ENCODE data around the gene ERFE.

ERFE gene

DNA sequence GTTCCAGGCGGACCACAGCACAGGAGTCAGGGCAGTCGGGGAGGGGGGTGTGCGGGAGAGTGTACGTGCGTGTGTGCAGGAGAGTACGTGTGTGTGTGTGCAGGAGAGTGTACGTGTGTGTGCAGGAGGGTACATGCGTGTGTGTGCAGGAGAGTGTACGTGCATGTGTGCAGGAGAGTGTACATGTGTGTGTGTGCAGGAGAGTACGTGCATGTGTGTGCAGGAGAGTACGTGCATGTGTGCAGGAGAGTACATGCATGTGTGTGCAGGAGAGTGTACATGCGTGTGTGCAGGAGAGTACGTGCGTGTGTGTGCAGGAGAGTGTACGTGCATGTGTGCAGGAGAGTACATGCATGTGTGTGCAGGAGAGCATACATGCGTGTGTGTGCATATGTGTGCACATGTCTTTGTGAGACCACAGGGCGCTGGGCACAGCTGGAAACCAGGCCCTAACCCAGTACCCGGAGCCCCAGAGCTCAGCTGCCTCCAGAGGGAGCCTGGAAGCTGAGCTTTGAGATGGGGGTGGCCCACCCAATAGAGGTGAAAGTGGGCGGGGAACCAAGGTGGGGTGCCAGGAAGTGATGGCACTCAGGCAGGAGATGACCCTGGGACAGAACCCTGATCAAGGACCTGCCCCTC is 34.2 kb upstream of the ERFE start:
- peak in 1 of 42 donors; percentile 1 for DNase-seq
- intact Hi-C loops (cut with DNase I), result no loop called here

DNA sequence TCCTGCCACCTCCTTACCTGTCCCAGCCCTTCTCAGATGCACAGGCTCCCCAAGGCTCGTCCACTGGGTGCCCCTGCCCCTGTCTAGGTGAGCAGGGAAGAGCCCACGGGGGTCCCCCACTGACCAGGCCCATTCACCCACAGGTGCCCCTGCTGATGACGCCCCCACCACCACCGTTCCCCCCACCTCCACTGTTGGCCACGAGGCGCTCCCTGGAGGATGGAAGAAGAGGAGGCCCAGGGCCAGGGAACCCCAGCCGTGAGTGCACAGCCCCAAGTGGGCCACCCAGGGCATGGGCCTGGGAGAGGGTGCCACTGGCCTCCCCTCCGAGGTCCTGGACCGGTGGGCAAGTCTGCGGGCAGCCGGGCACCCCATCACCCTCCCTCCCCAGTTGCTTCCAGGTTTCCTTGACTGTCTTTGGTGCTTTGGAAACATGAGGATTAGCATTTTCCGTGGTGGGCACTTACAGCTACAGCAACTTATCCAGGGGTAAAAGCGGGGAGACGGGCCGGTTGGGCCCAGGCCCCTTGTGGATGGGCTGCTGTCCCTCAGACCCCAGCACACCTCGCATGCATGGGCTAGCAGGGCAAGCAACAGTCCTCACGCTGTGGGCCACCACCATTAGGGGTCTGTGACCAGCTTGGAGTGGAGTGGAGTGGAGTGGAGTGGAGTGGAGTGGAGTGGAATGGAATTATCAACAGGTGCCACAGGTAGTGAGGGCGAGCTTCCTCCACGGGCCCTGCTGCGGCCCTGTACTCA is 33.5 kb upstream of the ERFE start:
- DNase-seq, result no peak
- intact Hi-C loops (cut with DNase I), result no loop called here

DNA sequence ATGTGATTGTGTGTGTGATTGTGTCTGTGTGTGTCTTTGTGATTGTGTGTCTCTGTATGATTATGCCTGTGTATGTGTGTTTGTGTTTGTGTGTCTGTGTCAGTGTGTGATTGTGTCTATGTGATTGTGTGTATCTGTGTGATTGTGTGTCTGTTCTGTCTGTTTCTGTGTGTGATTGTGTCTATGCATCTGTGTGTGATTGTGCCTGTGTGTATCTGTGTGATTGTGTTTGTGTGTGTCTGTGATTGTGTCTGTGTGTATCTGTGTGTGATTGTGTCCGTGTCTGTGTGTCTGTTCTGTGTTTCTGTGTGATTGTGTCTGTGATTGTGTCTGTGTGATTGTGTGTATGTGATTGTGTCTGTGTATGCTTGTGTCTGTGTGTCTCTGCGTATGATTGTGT is 32.4 kb upstream of the ERFE start:
- intact Hi-C loops (cut with DNase I), result no loop called here
- no peak for DNase-seq

DNA sequence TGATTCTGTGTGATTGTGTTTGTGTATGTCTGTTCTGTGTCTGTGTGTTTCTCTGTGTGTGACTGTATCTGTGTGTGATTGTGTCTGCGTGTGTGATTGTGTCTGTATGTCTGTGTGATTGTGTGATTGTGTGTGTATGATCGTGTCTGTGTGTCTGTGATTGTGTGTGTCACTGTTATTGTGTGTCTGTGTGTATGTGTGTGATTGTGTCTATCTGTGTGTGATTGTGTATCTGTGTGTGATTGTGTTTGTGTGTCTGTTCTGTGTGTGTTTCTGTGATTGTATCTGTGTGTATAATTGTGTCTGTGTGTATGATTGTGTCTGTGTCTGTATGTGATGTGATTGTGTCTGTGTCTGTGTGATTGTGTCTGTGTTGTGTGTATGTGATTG is 32.0 kb upstream of the ERFE start:
- intact Hi-C loops (cut with DNase I), result no loop called here
- DNase-seq, result no peak

DNA sequence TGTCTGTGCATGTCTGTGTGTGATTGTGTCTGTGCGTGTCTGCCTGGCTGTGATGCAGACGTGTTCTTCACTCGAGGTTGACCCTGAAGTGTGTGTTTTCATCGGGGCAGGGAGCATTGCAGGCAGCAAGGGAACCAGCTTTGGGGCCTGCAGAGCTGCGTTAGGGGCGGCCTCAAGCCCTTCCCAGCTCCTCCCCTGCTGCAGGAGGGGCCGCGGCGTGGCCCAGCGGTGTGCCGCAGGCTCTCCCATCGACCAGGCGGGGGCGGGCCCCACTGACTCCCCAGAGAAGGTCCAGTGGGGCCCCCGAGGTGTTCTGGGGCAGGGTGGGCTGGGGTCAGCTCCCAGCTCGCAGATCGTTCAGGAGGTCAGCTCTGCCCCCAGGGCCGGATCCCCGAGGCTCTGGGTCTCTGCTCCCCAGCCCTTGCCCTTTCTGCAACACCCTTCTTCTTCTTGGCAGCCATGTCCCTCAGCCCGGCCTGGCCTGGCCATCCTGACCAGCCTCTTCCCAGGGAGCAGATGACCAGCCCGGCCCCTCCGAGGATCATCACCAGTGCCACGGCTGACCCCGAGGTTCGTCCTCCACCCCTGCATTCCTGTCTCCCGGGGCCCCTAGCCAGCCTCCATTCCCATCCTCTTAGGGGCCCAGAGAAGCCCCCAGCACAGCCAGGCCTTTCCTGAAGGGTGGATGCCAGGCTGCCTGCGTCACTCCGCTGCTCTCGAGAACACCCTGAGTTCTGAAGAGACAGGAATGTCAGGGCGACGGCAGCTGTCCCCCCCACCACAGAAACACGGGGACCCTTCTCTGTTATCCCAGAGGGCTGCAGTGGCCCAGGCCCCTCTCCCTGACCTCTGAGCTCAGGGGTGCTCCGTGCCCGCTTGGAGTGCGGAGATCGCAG is 31.4 kb upstream of the ERFE start:
- no peak for DNase-seq
- intact Hi-C loops (cut with DNase I), result no loop called here

DNA sequence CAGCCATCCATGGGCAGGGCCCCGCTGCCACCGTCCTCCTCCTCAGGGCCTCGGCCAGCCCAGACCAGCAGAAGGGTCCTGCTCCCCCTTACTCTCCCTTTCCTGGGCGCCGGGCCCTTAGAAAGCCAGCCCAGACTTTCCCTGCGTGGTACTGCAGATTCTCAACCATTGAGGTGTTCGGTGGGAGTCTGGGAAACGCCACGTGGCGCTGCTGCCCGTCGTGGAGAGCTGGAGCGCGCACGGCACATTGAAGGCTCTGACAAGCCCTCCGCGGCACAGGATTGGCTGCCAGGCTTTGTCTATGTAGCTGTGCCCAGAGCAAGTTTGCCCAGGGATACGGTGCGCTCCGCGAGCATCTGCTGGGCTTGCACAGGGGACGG is 30.7 kb upstream of the ERFE start:
- intact Hi-C loops (cut with DNase I), result no loop called here

DNA sequence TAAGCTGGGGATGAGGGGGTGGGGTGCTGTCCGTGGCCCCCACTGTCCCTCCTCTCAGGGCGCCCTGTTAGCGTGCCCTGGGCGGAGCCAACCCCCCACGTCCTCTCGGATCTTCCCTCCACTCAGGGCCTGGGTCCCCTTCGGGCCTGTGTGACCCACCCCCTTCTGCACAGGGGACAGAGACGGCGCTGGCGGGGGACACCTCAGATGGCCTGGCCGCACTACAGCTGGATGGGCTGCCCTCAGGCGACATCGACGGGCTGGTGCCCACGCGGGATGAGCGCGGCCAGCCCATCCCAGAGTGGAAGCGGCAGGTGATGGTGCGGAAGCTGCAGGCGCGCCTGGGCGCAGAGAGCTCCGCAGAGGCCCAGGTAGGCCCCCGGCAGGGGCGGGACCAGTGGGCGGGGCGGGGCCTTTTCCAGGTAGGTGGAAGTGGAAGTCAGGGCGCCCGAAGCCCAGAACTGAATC is 30.2 kb upstream of the ERFE start:
- intact Hi-C loops (cut with DNase I), result no loop called here
- no peak for DNase-seq

More for the DNA sequence above, 30.7 kb upstream of the ERFE start:
- no peak for DNase-seq

DNA sequence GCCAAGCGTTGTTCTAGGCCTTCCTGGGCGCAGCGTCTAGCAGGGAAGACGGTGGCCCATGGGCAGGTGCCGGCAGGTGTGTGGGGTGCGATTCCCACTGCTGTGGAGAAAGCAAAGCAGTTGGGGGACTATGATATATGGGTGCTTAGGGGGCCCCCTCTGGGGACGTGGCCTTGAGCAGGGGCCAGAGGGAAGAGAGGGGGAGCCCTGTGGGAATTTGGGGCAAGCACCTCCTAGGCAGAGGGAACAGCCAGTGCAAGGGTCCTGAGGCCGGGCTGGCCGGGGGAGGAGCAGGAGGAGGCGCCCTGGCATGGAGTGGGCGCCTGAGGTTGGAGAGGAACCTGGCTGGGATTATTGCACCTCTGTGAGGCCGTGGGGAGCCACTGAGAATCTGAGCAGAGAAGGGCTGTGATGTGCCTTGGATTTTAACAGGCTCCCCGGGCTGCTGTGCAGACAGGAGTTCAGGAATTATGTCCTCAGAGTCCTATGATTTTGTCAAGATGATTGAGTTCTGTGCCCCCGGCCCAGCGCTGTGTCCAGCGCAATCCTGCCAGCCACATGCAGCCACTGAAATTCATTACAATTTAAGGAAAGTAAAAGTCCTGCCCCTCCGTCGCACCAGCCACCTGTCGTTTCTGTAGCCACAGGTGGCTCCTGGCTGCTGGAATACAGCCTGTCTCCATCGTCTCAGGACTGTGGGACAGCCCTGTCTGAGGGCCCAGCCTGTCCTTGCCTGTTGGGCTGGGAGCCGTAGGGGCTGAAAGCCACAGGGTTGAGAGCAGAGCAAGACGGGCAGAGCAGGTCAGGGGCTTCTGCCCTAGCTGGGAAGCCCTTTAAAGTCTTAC is 29.4 kb upstream of the ERFE start:
- intact Hi-C loops (cut with DNase I), result no loop called here
- DNase-seq, result no peak

DNA sequence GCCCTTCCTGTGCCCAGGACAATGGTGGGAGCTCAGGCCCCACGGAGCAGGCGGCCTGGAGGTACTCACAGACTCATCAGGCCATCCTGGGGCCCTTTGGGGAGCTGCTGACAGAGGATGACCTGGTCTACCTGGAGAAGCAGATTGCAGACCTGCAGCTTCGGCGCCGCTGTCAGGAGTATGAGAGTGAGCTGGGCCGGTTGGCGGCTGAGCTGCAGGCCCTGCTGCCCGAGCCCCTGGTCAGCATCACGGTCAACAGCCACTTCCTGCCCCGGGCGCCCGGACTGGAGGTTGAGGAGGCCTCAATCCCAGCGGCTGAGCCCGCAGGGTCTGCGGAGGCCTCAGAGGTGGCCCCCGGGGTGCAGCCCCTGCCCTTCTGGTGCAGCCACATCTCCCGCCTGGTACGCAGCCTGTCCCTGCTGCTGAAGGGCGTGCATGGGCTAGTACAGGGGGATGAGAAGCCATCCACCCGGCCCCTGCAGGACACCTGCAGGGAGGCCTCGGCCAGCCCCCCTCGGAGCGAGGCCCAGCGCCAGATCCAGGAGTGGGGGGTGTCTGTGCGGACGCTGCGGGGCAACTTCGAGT is 28.6 kb upstream of the ERFE start:
- no peak for DNase-seq
- intact Hi-C loops (cut with DNase I), result no loop called here

DNA sequence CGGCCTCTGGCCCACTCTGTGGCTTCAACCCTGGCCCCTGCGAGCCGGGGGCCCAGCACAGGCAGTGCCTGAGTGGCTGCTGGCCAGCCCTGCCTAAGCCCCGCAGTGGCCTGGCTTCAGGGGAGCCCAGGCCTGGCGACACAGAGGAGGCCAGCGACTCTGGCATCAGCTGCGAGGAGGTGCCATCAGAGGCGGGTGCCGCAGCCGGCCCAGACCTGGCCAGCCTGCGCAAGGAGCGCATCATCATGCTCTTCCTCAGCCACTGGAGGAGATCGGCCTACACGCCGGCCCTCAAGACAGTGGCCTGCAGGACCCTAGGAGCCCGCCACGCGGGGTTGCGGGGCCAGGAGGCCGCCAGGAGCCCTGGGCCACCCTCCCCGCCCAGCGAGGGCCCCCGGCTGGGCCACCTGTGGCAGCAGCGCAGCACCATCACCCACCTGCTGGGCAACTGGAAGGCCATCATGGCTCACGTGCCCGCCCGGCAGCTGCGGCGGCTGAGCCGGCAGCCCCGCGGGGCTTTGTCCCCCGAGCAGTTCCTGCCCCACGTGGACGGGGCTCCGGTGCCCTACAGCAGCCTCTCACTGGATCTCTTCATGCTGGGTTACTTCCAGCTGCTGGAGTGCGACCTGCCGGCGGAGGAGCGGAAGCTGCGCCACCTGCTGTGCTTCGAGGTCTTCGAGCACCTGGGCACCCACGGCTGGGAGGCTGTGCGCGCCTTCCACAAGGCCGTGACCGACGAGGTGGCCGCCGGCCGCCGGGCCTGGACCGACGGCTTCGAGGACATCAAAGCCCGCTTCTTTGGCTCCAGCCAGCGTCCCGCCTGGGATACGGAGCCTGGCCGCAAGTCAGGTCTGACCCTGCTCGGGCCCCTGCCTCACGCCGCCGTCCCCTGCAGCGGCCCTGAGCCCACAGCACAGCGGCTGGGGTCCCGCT is 27.8 kb upstream of the ERFE start:
- intact Hi-C loops (cut with DNase I), result no loop called here
- DNase-seq, result no peak

DNA sequence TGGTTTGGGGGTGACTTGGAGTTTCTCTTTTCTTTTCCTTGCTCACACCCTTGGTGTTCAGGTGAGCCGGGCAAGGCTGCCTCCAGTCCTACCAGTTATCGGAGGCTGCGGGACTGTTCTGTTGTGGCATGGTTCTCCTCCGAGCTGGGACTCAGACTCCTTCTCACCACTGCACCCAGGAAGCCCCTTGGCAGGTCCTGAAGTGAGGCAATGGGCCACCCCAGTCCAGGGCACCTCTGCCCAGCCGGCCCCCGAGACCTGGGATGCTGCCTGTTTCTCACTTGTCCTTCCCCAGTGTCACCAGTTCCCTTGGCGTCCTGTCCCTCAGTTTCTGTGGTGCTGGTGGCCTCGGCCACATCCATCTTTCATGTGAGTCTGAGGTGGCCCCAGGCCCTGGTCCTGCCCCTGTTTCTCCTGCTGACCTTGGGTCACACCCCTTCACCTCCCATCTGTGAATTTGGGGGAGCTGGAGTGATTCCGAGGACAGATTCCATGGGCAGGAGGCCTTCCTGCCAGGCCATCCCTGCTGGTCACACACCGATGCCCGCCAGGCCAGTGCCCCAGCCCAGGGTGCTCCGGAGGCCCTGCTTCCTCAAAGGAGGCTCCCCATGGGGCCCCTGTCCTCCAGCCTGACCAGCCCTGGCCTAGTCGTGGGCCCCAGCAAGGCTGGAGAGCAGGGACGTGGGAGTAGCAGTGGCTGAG is 26.9 kb upstream of the ERFE start:
- no peak for DNase-seq
- intact Hi-C loops (cut with DNase I), result no loop called here

DNA sequence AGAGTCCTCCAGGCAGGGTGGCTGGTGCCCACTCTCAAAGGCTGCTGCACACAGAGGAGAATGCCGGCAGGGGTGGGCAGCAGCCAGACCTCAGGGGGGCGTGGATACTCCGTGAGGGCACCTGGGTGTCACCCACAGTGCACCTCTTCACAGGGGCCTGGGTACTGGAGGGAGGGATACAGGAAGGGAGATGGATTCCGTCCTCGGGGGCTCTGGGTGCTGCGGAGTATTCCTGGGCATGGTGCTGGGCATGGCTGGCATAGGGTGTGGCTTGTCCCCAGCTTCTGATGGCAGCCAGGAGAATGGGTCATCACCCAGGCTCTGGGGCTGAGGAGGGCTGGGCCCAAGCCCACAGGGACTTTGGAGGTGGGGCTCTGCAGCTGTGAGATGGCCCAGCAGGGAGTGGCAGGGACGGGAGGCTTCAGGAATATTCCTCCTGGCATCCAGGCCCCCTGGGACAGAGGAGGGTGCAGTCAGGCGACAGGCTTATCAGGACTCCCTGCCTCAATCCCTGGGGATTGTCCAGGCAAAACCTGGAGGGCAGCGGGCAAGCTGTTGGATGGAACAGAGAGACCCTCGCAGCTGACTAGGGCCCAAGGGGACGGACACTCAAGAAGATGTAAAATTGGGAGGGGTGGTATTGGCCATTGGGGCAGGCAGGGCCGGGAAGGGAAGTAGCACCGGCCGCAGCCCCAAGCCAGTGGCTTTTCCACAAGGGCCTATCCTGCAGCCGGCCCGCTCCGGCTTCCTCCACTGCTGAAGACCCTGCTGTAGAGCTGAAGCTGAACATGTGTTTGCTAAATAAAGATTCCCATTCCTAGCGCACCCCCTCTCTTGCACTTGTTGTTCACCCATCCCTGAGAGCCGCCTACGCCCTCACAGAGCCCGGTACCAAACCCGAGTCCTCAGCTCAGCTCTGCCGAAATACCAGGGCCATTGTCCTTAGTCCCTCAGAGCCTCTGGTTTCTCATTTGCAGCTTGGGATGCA is 26.0 kb upstream of the ERFE start:
- intact Hi-C loops (cut with DNase I), result no loop called here
- no peak for DNase-seq

DNA sequence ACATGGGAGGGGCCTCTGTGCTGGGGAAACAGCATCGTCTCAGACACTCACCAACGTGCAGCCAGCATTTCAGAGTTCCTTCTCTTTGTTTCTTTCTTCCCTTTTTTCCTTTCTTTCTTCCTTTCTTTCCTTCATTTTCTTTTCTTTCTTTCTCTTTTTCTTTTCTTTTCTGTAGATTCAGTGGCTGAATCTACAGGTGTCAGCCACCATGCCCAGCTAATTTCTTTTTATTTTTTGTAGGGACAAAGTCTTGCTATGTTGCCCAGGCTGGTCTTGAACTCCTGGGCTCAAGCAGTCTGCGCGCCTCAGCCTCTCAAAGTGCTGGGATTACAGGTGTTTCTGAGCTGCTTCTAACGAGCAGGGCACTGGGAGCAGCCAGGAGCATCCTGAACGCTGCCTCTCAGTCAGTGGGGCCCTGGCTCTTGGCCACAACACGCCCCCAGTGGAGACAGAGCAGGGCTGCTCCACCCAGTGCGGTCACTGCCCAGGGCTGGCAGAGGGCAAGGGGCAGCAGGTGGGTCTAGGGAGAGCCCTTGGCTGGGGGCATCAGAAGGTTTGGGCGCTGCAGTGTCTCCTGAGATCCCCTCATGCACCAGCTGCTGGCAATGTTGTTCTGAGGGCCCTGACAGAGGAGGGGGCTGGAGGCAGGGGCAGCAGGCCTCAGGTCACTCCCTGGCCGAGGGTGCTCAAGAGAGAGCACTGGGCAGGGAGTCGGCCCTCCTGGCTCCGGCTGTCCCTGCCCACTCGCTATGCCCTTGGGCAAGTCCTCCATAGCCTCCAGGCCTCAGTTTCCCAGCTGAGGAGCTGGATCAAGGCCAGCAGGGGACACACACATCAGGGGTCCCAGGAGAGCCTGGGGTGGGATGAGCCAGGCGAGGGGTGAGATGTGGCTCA is 25.0 kb upstream of the ERFE start:
- no peak for DNase-seq
- intact Hi-C loops (cut with DNase I), result no loop called here

DNA sequence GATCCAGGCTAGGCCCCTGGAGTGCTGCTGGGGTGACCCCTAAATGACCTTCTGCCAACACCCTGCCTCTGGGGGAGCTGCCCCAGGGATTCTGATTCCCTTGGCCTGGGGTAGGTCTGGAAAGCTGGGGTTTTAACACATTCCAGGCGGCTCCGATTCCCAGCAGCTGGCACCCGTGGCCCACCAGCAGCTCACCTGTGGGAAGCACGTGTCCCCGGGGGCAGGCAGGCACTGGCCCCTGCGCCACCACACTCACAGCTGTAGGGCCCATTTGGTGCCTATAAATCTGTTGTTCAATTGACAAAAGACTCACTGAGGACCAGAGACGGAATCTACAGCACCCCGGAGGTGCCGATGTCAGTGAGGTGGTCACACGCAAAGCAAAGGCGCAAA is 24.4 kb upstream of the ERFE start:
- no peak for DNase-seq
- intact Hi-C loops (cut with DNase I), result no loop called here

DNA sequence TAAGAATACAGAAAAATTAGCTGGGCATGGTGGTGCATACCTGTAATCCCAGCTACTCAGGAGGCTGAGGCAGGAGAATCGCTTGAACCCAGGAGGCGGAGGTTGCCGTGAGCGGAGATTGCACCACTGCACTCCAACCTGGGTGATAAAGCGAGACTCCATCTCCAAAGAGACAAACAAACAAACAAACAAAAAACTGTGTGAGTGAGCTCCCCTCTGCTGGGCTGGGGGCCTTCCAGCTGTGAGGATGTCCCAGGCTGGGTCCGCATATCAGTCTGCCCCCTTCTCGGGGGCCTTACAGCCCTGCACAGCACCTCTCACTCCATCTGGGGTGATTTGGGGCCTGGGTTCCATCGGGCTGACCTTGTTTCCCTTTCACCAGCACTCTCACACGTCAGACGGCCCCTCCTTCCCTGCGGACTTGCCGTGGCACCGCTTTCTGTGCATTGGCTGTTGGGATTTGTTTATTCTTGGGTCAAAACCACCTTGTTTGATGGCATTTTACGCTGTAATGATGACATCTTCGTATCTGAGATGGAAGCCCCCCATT is 23.1 kb upstream of the ERFE start:
- DNase-seq, result no peak
- intact Hi-C loops (cut with DNase I), result no loop called here
